ENCODE data around the gene LSG1.

Gene LSG1

DNA sequence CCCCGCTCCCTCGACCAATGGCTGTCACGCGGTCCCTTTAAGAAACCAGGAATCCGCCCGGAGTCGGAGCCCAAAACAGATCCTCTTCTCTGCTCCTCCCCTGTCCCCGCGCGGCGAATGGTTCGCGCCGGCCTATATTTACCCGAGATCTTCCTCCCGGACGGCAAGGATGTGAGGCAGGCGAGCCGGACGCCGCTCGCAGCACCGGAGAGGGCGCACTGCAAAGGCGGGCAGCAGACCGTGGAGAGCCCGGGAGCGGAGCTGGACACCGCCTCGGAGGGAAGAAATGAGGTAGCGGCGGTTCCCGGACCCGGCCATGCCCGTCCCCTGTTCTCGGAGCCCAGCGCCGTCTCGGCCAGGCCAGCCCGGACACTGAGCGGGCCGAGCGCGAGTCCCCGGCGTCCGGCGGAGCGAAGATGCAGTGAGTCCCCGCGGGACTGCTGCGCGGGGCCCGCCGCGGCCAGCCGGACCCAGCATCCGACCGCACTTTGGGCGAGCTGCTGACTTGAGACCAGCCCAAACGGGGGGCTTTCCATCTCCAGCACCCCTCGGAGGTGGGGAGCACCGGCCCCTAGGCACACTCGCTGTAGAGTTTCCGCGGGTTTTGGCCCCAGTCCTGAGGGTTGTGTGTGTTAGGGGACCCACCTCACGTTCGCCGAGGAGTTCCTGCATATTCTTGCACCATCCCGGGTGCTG, 13.9 kb upstream of the LSG1 start, which contains the start of gene FAM43A:
FAM43A (plus strand) TSS at position 166 of the 696 bp plus-strand sequence. CDS start 944 bp downstream, outside the sequence.
- TF ChIP-seq SIN3A (IDR thresholded peaks at IDR 0.05; ENCODE audit: borderline replicate concordance, insufficient read depth, low read length) = no peak
- TF ChIP-seq REST (IDR thresholded peaks at IDR 0.05; ENCODE audit: insufficient read depth in 1 of 2, low read depth in 2 of 2, low read length in 2 of 2) = 0 out of 4 replicates have a peak, but pooled peaks of 1 of the 2 experiments have one; percentile 52
- peak; percentile 99 for TF ChIP-seq POLR2AphosphoS5 (IDR thresholded peaks at IDR 0.05; ENCODE audit: low read depth, low read length)
- TF ChIP-seq TAF1 (IDR thresholded peaks at IDR 0.05; ENCODE audit: borderline replicate concordance, insufficient read depth, low read length) = peak; percentile 97
- TF ChIP-seq FOXP2 (optimal IDR thresholded peaks at IDR 0.05; ENCODE audit: borderline replicate concordance, extremely low read depth, extremely low read length, insufficient read depth) = no peak

DNA sequence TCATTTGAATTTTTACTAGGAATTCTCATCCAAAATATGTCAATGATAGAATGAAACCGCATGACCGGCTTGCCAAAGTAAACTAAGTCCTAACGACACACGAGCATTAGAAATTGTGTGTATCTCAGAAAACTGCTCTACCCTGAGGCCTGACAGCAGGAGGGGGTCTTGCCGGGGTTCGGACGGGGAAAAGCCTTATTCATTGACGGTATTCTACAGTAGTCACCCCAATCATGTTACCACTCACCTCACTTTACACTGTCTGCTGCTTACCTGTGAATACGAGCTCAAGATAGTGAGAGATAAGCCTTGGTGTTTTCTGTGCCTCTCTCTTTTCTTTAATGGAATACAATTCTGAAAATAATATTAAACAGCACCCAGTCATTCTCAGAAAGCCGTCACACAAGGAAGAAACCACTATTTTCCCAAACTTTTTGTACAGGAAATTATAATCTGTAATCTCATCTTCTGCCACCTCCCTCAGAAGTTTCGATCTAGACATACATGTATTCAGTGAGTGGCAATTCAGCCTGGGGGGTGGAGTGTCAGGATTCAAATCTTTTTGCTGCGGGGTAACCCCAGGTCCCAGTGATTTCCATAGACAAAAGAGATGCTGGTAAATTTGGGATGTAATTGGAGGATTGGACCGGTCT, 13.2 kb upstream of the LSG1 start:
- no peak for TF ChIP-seq POLR2AphosphoS5 (IDR thresholded peaks at IDR 0.05; ENCODE audit: low read depth, low read length)
- TF ChIP-seq SIN3A (IDR thresholded peaks at IDR 0.05; ENCODE audit: borderline replicate concordance, insufficient read depth, low read length) = no peak
- no peak for TF ChIP-seq REST (IDR thresholded peaks at IDR 0.05; ENCODE audit: insufficient read depth in 1 of 2, low read depth in 2 of 2, low read length in 2 of 2)
- no peak for TF ChIP-seq FOXP2 (optimal IDR thresholded peaks at IDR 0.05; ENCODE audit: borderline replicate concordance, extremely low read depth, extremely low read length, insufficient read depth)
- TF ChIP-seq TAF1 (IDR thresholded peaks at IDR 0.05; ENCODE audit: borderline replicate concordance, insufficient read depth, low read length) = no peak

- TF ChIP-seq TAF1 (IDR thresholded peaks at IDR 0.05; ENCODE audit: borderline replicate concordance, insufficient read depth, low read length) = no peak
- TF ChIP-seq POLR2AphosphoS5 (IDR thresholded peaks at IDR 0.05; ENCODE audit: low read depth, low read length) = no peak
- TF ChIP-seq FOXP2 (optimal IDR thresholded peaks at IDR 0.05; ENCODE audit: borderline replicate concordance, extremely low read depth, extremely low read length, insufficient read depth) = no peak
- no peak for TF ChIP-seq REST (IDR thresholded peaks at IDR 0.05; ENCODE audit: insufficient read depth in 1 of 2, low read depth in 2 of 2, low read length in 2 of 2)
- no peak for TF ChIP-seq SIN3A (IDR thresholded peaks at IDR 0.05; ENCODE audit: borderline replicate concordance, insufficient read depth, low read length)
Observed at GRCh38 chr3:194683380-194683779, 11.4 kb upstream of the LSG1 start.

DNA sequence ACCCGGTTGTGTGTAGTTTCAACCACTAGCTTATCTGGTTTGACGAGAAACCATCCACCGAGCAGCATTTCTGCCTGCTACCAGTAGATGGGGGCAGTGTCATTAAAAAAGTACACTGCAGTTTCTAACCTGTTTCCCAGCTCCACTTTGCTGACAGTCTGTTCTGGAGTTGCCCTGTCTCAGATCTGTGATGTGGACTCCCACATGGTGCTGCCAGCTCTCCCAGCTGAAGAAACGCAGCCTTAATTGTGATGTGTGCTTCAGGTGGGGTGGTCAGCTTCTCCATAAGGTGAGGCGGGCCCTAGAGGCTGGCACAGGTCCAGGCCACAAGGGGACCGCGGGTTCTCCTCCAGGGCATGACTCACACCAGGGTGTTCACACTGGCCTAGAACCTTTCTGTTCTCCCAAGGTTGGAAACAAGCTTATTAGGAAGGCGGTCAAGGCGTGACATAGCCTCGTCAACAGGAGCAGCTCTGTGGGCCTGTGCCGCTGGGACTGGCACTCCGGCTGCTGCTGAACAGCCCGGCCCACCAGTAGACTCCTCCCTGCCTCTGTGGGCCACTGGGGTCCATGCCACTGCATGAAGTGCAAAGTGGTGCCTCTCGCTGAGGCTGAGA, 10.8 kb upstream of the LSG1 start:
- TF ChIP-seq REST (IDR thresholded peaks at IDR 0.05; ENCODE audit: insufficient read depth in 1 of 2, low read depth in 2 of 2, low read length in 2 of 2) (no peak), SIN3A (IDR thresholded peaks at IDR 0.05; ENCODE audit: borderline replicate concordance, insufficient read depth, low read length) (no peak), POLR2AphosphoS5 (IDR thresholded peaks at IDR 0.05; ENCODE audit: low read depth, low read length) (no peak), TAF1 (IDR thresholded peaks at IDR 0.05; ENCODE audit: borderline replicate concordance, insufficient read depth, low read length) (no peak), FOXP2 (optimal IDR thresholded peaks at IDR 0.05; ENCODE audit: borderline replicate concordance, extremely low read depth, extremely low read length, insufficient read depth) (no peak)

All from PFSK-1 (cell line).